Fibroblast of villous mesenchyme (primary cell): ENCODE results near the gene ABL2. TPM values are rescaled to one million over a fixed set of nuclear protein-coding genes. Genes with fewer than 3 reads are reported as not detected.

Experiments
- DNase-seq: peaks from one replicate; pipeline ENCODE4 v3.0.0-alpha.2; 2010; ENCODE audit warnings: low read depth
- H3K4me3 ChIP-seq: 2 replicates; pipeline ENCODE4 v1.5.1; 2011; ENCODE audit warnings: low read depth, mild to moderate bottlenecking, low read length
- CTCF ChIP-seq: IDR thresholded peaks from 2 replicates; pipeline ENCODE4 v1.5.1; 2012; ENCODE audit warnings: low read depth, mild to moderate bottlenecking, low read length; ENCODE audit not compliant: insufficient read depth
- total RNA-seq: library from RNA; depleted of rRNA; stranded (reverse); fragments of >200 nt; gene quantifications from 2 replicates; pipeline ENCODE4 v1.2.3, GENCODE V29; 2012

The ABL2 gene
- total RNA-seq, 1 donor, result 66.9 TPM

GRCh38 chr1:179164494-179164893 is 65.0 kb downstream of the ABL2 start:
- TF ChIP-seq CTCF, result no peak
- H3K4me3 ChIP-seq, result no peak overlapping the region
- DNase-seq, result peak; percentile 68

- TF ChIP-seq CTCF, result no peak
- DNase-seq, result no peak
- H3K4me3 ChIP-seq, result no peak overlapping the region
Observed at GRCh38 chr1:179156708-179157107, 72.8 kb downstream of the ABL2 start.

GRCh38 chr1:179156026-179156425 is 73.5 kb downstream of the ABL2 start:
- H3K4me3 ChIP-seq, result no peak overlapping the region
- DNase-seq, result no peak
- no peak for TF ChIP-seq CTCF

GRCh38 chr1:179155615-179156014 is 73.9 kb downstream of the ABL2 start:
- no peak for TF ChIP-seq CTCF
- H3K4me3 ChIP-seq, result no peak overlapping the region
- no peak for DNase-seq

GRCh38 chr1:179154437-179154836 is 75.0 kb downstream of the ABL2 start:
- no peak overlapping the region for H3K4me3 ChIP-seq
- TF ChIP-seq CTCF, result no peak

GRCh38 chr1:179153217-179153616 is 76.3 kb downstream of the ABL2 start:
- no peak for TF ChIP-seq CTCF
- H3K4me3 ChIP-seq, result no peak overlapping the region
- DNase-seq, result no peak

More at GRCh38 chr1:179154437-179154836, 75.0 kb downstream of the ABL2 start:
- no peak for DNase-seq

- DNase-seq, result no peak
- H3K4me3 ChIP-seq, result no peak overlapping the region
- no peak for TF ChIP-seq CTCF
Observed at GRCh38 chr1:179151908-179152682, 77.4 kb downstream of the ABL2 start.
